ENCODE measurements around the gene CEBPZ. TPM values are rescaled to one million over a fixed set of nuclear protein-coding genes. Genes with fewer than 3 reads are reported as not detected.

CEBPZ gene
- total RNA-seq, 2 donors from 2014 or later: 23.5 to 27.5 TPM

DNA sequence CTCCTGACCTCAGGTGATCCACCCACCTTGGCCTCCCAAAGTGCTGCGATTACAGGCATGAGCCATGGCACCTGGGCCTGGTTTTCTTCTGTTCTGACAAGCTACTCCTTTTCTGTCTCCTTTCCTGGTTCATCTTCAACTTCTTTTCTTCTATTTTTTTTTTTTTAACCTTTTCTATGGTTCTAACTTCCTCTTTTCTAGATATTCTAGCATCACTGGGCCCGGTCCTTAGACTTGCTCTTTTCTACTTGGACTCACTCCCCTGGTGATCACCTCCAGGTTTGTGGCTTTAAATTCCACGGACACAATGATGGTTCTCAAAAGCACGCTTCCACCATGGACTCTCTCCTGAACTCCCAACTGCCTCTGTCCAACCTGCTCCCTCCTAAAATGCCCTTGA, 76.6 kb downstream of the CEBPZ start:
- no peak overlapping the region for H3K27ac ChIP-seq
- H3K9me3 ChIP-seq: no peaks in the 10 kb centered on the region
- no peak for DNase-seq (ENCODE audit: low spot score)
- no peaks in the 10 kb centered on the region for H3K27me3 ChIP-seq
- H3K36me3 ChIP-seq: no peaks in the 10 kb centered on the region
- H3K4me1 ChIP-seq: peaks cover 0 to 18% of the 10 kb centered on the region in 2 donors
- TF ChIP-seq, protein P1, sequence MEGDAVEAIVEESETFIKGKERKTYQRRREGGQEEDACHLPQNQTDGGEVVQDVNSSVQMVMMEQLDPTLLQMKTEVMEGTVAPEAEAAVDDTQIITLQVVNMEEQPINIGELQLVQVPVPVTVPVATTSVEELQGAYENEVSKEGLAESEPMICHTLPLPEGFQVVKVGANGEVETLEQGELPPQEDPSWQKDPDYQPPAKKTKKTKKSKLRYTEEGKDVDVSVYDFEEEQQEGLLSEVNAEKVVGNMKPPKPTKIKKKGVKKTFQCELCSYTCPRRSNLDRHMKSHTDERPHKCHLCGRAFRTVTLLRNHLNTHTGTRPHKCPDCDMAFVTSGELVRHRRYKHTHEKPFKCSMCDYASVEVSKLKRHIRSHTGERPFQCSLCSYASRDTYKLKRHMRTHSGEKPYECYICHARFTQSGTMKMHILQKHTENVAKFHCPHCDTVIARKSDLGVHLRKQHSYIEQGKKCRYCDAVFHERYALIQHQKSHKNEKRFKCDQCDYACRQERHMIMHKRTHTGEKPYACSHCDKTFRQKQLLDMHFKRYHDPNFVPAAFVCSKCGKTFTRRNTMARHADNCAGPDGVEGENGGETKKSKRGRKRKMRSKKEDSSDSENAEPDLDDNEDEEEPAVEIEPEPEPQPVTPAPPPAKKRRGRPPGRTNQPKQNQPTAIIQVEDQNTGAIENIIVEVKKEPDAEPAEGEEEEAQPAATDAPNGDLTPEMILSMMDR (IDR thresholded peaks at IDR 0.05): no peak
- H3K4me3 ChIP-seq: no peak overlapping the region

DNA sequence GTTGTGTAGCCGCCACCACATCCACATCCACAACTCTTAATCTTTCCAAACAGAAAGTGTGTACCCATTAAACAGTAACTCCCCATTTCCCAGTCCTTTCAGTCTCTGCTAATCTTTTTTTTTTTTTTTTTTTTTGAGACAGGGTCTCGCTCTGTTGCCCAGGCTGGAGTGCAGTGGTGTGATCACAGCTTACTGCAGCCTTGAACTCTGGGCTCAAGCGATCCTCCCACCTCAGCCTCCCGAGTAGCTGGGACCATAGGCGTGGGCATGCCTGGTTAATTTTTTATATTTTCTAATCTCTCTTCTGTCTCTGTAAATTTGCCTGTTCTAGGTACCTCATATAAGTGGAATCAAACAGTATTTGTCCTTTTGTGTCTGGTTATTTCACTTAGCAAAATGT, 78.2 kb downstream of the CEBPZ start:
- Histone ChIP-seq H3K4me1 (peaks cover 0 to 18% of the 10 kb centered on the region in 2 donors), H3K27ac (no peak overlapping the region), H3K4me3 (no peak overlapping the region), H3K36me3 (no peaks in the 10 kb centered on the region), H3K9me3 (no peaks in the 10 kb centered on the region), H3K27me3 (no peaks in the 10 kb centered on the region)
- no peak for DNase-seq (ENCODE audit: low spot score)
- TF ChIP-seq, protein P1 (IDR thresholded peaks at IDR 0.05): no peak

Other genes with a start within 250 kb of the CEBPZ start
- 10 to 100 TPM; 16.4 to 17.6 TPM for gene HEATR5B, start 147.2 kb downstream of the CEBPZ start, total RNA-seq
- gene GPATCH11, start 147.1 kb downstream of the CEBPZ start, total RNA-seq: 1 to 10 TPM; 3.8 to 6.0 TPM
- 10 to 100 TPM; 12.5 to 13.4 TPM for gene EIF2AK2, start 74.6 kb downstream of the CEBPZ start, total RNA-seq
- not detected for gene SULT6B1, start 42.9 kb downstream of the CEBPZ start, total RNA-seq
- gene CEBPZOS, start 35.1 kb downstream of the CEBPZ start, total RNA-seq: 10 to 100 TPM; 21.1 to 37.9 TPM
- gene NDUFAF7, start 62 bp upstream of the CEBPZ start, total RNA-seq: 10 to 100 TPM; 10.1 to 16.2 TPM
- gene PRKD3, start 93.2 kb upstream of the CEBPZ start, total RNA-seq: 10 to 100 TPM; 13.0 to 20.6 TPM
- gene QPCT, start 113.0 kb upstream of the CEBPZ start, total RNA-seq: 10 to 100 TPM in 1 of 2 donors, 1 to 10 TPM in 1; 1.1 to 10.1 TPM